ENCODE results near the gene TMEM87A. TPM values are rescaled to one million over a fixed set of nuclear protein-coding genes. Genes with fewer than 3 reads are reported as not detected.
"Not testable (repeated sequence)": the region's sequence is repeated elsewhere in the genome, so short reads cannot be mapped to it uniquely, and the experiment has no call there.

TMEM87A gene
- total RNA-seq, 1 experiment from 2014 or later: 67.1 TPM

DNA sequence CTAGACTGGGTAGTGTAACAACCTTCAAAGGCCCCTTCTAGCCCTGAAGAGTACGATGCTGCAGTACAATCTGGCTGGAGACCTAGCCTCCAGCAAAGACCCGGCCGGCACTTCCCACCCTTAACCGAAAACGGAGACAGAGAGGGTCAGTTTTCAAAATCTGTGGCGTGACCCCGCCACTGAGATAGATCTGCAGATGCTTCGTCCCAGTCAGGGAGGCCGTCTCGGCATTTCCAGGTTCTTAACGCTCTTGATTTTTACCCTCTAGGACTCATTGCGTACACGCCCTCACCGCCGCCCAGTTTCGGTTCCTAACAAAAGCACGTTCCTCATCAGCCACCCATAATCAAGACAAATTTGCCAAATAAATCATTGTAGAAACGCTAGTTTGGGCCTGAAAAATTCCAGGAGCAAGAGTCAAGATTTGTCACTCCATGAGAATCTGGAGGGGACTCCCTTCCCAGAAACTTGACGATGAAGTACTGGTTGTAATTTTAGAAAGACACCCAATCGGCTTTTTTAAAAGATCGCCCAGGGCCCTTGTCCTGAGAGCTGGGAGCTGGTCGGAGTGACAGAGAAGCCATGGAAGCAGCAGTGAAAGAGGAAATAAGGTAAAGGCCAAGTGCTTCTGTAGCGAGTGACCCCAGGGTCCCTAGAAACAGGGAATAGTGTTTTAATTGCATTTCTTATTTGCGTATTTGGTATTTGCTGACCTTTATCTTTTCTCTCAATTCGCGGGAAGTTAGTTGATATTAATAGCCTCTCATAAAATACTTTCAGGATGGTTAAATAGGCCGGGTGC, 868 bp upstream of the TMEM87A start:
- no peak for DNase-seq (ENCODE audit: extremely low read depth, low read depth)

- no peak for DNase-seq (ENCODE audit: extremely low read depth, low read depth)
These were observed 2.2 kb downstream of the TMEM87A start for GRCh38 chr15:42270996-42271395.

DNA sequence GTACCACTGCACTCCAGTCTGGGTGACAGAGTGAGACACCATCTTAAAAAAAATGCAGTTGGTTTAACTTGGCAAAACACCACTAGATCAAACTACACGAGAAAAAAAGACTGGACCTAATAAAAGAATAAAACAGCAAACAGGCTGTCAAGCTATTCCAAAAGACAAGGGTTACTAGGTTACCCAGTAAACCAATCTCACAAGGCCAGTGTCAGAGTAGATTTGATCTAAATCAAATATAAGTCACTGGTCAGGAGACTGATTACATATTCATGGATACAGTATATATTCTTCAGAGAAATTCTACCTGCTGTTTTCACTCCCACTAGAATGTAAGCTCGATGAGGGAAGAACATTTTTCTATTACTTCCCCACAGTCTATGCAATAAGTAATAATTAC, 2.7 kb downstream of the TMEM87A start:
- no peak for DNase-seq (ENCODE audit: extremely low read depth, low read depth)

GRCh38 chr15:42267286-42267685, 5.9 kb downstream of the TMEM87A start:
- DNase-seq (ENCODE audit: extremely low read depth, low read depth): no peak

DNA sequence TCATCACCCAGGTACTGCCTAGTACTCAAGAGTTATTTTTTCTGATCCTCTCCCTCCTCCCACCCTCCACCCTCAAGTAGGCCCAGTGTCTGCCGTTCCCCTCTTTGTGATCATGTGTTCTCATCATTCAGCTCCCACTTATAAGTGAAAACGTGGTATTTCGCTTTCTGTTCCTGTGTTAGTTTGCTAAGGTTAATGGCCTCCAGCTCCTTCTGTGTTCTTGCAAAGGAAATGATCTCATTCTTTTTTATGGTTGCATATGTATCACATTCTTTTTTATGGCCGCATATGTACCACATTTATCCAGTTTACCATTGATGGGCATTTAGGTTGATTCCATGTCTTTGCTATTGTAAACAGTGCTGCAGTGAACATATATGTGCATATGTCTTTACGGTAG, 8.4 kb downstream of the TMEM87A start:
- DNase-seq (ENCODE audit: extremely low read depth, low read depth): no peak

DNA sequence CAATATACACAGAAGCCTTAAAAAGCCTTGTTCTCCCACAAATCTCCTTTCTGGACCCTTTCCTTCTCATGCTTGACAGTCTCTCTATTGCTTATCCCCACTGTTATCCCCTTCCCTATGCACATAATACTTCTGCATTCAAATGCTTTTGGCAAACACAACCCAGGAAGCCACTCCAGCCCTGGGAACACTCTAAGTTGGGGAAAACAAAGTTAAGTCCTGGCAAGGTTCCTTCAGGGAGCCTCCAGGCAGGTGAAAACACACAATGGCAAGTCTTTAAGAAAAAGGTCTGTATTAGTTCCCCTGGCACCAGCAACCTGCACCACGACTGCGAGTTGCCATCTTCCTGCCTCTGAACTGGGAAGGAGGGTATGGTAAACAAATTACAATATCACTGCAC, 19.9 kb downstream of the TMEM87A start:
- DNase-seq (ENCODE audit: extremely low read depth, low read depth): no peak

GRCh38 chr15:42240823-42241222, 32.4 kb downstream of the TMEM87A start:
- DNase-seq (ENCODE audit: extremely low read depth, low read depth): no peak

DNA sequence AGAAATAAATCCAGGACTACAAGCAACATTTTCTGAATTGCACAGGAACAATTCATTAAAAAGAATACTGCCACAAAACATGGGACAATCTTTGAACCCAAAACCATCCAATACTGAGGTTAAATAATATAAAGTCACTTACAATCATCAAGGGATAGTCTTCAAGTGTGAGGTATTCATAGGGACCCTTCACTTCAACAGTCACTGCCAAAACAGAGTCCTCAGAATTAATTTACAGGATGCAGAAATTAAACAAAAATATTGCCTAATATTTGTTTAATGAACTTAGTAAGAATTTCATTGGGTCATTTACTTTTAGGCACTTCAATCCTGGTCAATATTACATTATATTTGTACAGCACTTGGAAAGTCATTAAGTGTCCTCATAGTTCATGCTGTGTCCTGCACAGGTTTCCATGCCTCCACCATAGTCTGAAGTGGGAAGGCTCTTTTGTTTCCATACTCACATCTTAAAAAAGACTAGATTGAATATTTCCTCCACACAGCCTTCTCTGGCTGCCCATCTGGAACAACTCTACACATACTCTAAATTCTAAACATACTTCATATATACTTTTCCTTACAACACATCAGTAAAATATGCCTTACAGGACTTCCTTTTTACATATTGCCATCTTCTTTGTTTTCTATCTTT, 33.6 kb downstream of the TMEM87A start:
- no peak for DNase-seq (ENCODE audit: extremely low read depth, low read depth)

DNA sequence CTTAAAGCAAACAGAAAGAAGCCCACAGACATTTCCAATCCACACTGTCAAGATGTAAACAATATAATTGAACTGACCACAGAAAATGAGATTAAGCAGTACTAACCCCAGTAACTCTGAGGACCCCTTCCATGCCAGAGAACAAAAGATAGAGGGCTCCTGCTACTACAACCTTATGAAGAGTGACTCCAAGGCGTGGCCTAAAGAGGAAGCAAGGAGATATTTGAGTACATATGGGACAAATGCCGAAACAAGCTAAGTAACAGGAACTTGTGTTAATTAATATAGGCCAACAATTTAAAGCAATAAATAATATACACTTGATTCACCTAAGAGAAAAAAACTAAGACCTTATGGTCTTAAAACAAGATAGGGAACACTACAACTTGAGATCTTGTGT, 40.1 kb downstream of the TMEM87A start:
- DNase-seq (ENCODE audit: extremely low read depth, low read depth): no peak

- DNase-seq (ENCODE audit: extremely low read depth, low read depth): no peak
These were observed 40.6 kb downstream of the TMEM87A start for GRCh38 chr15:42232606-42233005.

GRCh38 chr15:42231088-42231487, 42.1 kb downstream of the TMEM87A start:
- no peak for DNase-seq (ENCODE audit: extremely low read depth, low read depth)

DNA sequence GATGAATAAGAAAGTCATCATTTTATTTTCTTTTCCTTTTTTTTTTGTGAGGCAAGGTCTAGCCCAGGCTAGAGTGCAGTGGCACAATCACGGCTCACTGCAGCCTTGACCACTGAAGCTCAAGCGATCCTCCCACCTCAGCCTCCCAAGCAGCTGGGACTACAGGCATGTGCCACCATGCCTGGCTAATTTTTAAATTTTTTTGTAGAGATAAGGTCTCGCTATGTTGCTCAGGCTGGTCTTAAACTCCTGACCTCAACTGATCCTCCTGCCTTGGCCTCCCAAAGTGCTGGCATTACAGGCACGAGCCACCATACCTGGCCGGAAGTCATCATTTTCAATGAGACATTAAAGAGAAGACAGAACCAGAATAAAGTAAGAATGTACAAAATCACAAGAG, 44.3 kb downstream of the TMEM87A start:
- not testable (repeated sequence) for DNase-seq (ENCODE audit: extremely low read depth, low read depth)

DNA sequence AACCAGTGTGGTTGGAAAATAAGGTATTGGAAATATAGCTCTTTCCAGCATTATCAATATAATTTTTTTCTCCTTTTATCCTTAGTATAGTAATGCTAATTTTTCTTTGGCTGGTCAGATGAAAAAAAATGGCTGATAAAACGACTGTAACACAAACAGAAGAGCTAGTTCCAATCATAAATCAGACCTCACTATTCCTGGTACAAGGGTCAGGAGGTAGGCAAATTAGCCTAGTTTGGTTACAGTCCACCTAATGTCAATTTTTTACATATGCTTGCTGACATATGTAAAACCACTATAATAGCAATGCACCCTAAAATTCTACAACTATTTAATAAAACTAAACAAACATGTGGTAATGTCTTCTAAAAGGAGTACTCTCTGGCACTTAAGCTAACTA, 45.2 kb downstream of the TMEM87A start:
- DNase-seq (ENCODE audit: extremely low read depth, low read depth): no peak

DNA sequence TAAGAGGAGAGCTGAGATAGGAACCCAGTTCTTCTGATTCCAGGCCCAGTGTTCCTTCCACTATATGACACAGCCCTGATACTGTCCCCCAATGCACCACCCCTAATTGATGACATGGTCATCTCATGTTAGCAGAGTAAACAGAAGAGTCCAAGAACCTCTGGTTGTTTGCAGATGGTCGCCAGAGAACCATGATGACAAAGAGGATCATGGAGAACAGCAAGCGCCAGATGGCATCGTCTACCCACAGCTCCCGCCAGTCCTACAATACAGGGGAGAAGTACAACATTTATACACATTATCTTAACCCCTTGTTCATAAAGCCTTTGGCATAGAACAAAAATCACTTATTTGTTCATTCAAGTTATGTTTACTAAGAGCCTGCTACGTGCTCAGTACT, 46.6 kb downstream of the TMEM87A start:
- no peak for DNase-seq (ENCODE audit: extremely low read depth, low read depth)

- no peak for DNase-seq (ENCODE audit: extremely low read depth, low read depth)
These were observed 53.0 kb downstream of the TMEM87A start for GRCh38 chr15:42220216-42220615.

DNA sequence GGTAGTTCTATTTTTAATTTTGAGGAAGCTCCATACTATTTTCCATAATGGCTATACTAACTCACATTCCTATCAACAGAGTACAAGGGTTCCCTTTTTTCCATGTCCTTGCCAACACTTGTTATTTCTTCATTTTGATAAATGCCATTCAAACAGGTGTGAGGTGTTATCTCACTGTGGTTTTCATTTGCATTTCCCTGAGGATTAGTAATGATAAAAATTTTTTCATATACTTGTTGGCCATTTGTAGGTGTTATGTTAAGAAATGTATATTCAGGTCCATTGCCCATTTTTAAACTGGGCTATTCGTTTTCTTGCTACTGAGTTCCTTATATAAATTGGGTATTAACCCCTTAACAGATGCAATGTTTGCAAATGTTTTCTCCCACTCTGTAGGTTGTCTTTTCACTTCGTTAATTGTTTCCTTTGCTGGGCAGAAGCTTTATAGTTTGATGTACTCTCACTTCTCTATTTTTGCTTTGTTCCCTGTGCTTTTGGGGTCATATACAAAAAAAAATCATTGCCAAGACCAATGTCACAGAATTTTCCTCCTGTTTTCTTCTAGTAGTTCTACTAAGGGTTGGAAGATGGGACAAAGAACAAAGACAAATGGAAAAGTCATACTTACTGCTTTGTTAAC, 54.2 kb downstream of the TMEM87A start:
- no peak for DNase-seq (ENCODE audit: extremely low read depth, low read depth)

DNA sequence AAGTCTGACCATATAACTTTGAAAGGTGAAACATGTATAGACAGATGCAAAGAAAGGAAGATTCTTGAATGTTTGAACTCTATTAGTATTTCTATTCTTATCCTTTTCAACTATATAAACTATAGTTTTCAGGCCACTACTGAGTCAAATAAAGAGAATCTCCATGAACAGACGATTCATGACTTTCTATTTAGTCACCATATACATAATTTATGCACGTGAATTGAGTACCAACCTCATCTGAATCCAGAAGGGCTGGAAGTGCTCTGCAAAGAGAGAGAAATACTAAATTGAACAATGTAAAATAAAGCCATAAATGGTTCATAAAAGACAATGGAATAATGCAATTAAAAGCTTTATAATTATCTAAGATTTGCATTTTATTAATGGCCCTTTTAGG, 55.7 kb downstream of the TMEM87A start:
- DNase-seq (ENCODE audit: extremely low read depth, low read depth): no peak

DNA sequence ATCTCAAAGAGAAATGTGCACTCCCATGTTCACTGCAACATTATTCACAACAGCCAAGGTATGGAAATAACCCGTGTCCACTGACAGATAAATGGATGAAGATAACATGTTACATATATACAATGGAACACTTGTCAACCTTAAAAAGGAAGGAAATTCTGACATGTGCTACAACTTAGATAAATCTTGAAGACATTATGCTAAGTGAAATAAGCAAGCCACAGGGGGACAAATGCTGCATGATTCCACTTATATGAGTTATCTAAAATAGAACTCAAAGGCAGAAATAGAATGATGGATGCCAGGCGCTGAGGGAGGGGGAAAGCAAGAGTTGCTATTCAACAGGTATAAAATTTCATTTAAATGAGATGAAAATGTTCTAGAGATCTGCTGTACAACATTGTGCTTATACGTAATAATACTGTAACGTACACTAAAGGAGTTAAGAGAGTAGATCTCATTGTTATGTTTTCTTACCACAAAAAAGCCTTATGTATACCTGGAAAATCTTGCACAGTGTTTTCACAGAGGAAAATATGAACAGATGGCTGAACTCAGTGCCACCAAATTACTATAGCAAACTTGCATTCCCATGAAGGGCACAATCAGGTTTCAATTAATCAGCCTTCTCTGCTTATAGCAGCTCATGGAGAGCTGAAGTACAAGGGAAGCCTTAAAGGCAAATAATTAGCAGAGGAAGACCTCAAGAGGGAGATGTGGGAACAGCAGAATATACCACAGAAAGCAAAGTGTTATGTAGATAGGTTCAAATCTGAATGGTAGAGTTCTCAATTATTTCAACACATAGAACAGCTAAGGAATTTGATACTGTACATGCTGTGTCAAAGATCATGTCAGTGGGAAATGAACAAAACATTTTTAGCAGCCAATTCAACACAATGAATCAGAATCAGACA, 57.1 kb downstream of the TMEM87A start:
- DNase-seq (ENCODE audit: extremely low read depth, low read depth): no peak

GRCh38 chr15:42214600-42214999, 58.6 kb downstream of the TMEM87A start:
- DNase-seq (ENCODE audit: extremely low read depth, low read depth): no peak

GRCh38 chr15:42213511-42213910, 59.7 kb downstream of the TMEM87A start:
- no peak for DNase-seq (ENCODE audit: extremely low read depth, low read depth)

- DNase-seq (ENCODE audit: extremely low read depth, low read depth): no peak
These were observed 62.5 kb downstream of the TMEM87A start for GRCh38 chr15:42210696-42211095.

All from NCI-H460 (cell line).